Measurements from ENCODE around the gene CCDC6.
"Not testable (repeated sequence)": the region's sequence is repeated elsewhere in the genome, so short reads cannot be mapped to it uniquely, and the experiment has no call there.

Gene CCDC6

DNA sequence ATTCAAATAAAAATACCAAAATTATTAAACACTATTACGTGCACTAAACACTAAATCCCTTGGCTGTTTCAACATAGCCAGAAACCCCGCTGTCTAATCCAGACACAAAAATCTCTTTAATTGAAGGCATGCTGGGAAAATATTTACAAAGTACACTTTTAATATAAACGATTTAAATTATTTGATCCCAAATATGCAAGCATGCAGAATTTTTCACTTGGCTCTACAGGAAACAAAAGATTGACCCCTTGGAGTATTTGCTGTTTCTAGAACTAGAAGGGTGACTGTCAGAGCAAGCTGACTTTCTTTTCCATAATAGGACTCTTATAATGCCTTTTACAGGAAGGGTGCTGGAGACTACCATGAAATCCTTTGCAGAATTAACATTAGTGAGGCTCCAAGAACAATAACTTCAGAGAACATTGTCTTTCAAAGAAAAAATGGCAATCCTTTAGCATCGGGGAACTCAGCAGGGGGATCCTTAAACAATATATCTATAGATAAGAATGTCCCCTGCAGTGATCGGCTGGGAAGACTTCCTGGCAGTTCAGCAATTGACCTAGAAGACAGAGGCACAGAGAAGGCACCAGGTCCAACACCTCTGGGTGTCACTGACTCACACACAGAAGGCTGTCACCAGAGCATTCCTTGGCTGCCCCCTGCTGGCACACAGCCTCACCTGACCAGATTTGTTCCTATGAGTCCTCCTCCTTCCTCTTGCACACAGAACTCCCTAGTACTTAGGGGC lies 97.3 kb downstream of the CCDC6 start:
- peak; percentile 88 for DNase-seq (ENCODE audit: low spot score)

DNA sequence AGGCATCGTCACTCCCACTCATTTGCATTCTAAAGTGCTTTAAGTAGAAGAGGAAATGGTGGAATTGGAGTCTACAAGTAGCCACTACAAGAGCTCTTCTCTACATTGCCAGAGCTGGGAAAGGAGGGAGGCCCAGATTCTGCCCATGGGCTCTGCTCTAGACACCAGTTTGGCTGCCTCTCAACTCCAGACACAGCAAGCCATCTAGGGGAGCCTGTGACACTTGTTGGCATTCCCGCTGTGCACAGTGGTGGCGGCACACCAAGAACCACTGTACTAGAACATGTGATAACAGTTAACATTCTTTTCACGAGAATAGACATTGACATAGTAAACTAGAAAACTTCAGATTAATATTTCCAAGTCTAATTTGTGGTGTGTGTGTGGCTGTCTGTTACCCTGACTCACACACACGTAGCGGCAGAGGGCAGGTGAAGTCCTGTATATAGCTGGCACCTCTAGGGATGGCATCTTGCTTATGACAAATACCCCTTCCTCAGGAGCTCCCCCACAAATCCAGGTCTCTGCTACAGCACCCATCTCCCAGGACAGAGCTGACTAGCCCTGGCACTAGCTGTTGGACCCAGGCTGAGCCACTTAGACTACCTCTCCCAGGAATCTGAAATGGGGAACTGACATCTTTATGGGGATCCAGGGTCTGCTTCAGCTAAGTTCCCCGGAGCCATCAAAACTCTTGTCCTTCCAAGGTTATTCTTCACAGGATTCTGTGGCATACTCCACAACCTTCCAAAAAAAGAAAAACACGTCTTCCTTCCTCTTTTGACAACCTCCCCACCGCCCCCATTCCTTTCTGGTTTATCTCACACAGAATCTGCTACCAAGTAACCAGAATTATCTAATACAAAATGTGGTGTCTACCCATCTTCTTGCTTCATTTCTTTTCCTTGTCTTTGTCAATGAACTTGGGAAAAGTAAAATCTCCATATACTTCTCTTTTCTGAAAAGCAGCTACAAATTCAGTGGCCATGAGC lies 98.4 kb downstream of the CCDC6 start:
- no peak for DNase-seq (ENCODE audit: low spot score)

DNA sequence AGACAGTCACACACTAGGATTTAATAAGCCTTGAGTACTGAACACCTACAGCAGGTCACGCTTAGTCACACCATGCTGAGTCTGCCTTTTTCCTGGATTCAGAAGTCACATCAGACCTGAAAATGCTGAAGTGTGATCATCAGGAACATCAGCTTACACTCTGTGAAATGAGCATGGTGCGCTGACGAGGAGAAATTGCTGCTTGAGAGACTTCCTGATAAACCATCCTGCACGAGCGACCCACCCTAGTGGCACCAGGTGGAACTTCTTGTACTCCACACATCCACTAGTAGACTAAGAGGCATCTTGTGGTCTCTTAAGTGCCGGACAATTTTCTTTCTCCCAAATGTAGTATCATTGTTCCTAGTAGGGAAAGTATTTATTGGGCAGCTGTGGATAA lies 101.3 kb downstream of the CCDC6 start:
- DNase-seq (ENCODE audit: low spot score), result peak; percentile 83

DNA sequence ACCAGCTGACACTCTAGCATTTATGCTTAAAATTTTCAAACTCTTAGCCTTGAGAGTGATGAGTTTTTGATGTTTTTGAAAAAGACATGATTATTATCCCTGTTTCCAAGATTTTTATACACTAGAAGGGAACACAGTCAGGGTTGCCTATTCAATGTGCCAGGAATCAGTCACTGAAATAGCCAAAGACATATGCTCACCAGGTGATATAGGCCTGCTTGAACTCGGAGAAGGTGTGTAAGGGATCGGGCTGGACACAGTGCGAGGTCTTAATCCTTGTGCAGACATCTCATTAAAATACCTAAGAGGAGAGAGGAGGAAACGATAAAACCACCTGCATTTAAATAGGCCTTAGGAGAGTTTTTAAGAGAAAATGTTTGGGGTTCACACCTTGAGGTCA lies 102.1 kb downstream of the CCDC6 start:
- no peak for DNase-seq (ENCODE audit: low spot score)

DNA sequence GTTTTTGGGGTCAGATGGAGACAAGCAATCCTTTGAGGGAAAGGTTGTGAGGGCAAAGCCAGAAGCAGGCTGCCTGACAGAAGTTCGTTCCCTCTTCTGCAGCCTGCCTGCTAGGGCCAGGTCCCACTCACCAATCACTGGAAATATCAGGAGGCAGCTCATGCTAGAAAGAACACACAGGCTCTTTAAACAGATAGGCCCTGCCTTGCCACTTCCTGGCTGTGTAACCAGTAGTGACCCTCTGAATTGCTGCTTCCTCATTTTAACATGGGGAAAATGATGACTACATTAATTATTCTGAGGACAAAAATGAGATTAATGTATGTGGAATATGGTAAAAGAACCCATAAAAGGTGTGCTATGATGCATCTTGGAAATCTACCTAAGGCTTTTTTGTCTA lies 102.6 kb downstream of the CCDC6 start:
- DNase-seq (ENCODE audit: low spot score), result no peak

DNA sequence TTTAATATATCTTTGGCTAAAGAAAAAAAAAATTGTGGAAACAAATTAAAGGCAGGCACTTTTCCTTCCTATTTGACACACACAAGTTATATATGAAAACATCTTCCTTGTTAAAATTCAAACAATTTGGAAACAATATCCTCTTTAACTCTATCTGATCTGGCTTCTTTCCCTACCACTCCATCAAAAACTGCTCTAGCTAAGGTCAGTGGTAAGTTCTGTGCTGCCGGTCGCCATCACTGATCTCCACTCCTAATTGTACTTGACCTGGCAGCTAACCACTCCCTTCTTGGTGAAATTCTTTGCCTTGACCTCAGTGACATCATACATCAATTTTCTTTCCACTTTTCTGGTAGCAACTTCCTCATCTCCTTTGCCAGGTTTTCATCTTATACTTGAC lies 105.2 kb downstream of the CCDC6 start:
- DNase-seq (ENCODE audit: low spot score), result no peak

DNA sequence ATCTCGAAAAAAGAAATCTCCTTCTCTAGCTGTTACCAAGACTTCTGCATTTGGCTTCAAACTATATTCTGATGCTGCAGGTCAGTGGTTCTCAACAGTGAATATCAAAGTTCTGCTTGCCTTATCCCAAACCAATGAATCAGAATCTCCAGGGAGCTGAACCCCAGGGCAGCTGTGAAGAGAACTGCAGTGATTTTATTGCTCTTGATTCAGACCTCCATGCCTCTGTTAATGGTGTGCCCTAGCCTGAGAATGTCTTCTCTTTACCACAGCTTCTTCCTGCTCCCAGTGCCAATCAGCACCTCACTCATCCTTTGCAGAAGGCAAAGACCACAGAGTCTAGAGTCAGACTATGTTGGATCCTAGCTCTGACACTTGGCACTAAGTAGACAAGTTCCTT lies 106.9 kb downstream of the CCDC6 start:
- no peak for DNase-seq (ENCODE audit: low spot score)

DNA sequence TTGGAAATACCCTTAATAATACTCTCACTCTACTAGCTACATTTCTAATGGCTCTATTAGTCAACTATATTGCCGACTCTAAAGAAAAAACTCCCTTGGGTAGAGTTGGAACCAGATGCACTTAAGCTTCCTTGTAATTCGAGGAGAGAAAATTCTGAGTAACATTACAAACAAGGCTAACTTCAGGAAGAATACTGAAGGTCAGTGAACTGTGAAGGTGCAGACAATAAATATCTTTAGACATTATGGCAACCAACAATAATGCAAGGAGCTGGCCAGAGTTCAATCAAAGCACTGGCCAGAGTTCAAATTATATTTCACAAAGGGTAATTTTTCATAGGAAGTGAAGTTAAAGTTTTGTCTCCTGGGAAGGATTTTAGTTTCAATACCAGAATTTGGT lies 112.4 kb downstream of the CCDC6 start:
- DNase-seq (ENCODE audit: low spot score), result no peak

DNA sequence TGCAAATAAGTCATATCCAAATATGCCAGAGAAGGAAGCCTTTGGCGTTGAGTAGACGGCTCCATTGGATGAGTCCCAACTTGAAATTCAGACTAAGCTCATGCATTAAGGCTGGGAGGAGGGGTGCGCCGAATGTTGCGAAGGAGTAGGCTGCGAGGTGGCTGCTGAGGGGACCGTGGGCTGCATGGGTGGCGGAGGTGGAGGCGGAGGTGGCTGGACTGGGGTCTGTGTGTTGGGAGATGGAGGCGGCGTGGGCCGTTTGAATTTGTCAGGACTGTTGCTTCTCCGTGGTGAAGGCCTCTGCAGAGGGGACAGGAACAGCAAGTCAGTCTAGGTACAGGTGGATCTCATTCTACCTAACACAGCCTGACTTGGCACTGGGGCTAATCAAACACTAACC lies 113.5 kb downstream of the CCDC6 start:
- no peak for DNase-seq (ENCODE audit: low spot score)

DNA sequence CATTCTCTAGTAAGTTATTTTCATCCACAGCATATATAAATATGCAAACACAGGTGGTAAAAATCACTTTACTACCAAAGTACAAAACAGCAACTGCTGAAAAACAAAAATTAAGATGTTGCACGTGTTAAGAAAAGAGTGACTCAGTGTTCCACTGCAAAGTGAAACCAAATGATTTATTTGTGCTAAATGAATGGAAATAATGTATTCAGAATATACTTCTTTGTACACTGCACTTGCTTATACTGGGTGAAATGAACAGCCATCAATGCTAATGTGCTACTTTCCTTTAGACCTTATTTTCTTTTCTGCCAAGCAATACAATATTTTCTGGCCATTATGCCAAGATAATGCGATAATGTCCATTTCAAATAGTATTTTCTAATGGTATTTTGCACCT lies 114.8 kb downstream of the CCDC6 start:
- DNase-seq (ENCODE audit: low spot score), result no peak

DNA sequence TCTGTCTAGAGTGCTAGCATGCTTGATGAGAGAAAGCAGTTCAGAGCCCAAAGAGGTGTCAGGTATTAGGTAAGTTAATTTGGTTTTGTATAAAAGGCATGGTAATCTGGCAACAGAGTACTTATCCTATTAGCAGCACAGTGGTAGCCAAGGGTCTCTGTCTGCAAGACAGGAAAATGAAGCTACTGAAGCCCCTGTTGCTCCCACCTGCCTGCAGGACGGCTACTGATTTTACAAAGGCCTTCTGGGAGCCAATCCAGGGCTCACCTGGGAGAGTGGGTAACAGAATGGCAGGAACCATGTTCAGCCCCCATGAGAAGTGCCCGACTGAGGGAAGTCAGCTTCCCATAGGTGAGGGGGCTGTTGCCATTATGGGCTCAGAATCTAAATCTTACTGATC lies 116.3 kb downstream of the CCDC6 start:
- DNase-seq (ENCODE audit: low spot score), result not testable (repeated sequence)

DNA sequence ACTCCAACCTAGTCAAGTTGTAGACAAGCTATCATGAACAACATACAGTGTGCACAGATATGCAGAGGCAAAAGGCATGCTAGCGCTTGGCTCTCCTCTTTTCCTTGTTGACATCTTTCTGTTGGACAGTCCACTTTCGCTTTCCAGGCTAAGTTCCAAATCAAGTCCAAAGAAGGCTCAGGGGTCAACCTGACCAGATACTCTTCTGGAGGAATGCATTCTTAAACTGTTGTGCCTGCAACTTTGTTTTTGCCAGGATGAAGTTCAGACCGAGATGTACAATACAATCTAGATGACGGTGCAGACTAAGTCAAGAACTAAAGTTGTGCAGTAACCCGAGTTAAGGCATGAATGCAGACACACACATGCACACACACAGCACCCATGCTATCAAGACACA lies 117.4 kb downstream of the CCDC6 start:
- not testable (repeated sequence) for DNase-seq (ENCODE audit: low spot score)

DNA sequence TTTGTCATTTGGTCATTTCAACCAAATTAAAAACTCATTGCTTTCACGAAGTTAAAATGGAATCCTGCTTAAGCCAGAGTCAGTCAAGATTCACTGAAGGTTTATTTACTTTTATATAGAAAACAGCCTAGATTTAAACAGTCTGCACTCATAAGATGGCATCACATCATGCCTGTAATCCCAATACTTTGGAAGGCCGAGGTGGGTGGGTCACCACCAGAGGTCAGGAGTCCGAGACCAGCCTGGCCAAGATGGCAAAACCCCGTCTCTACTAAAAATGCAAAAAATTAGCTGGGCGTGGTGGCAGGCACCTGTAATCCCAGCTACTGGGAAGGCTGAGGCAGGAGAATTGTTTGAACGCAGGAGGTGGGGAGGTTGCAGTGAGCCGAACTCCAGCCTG lies 119.3 kb downstream of the CCDC6 start:
- DNase-seq (ENCODE audit: low spot score), result not testable (repeated sequence)

DNA sequence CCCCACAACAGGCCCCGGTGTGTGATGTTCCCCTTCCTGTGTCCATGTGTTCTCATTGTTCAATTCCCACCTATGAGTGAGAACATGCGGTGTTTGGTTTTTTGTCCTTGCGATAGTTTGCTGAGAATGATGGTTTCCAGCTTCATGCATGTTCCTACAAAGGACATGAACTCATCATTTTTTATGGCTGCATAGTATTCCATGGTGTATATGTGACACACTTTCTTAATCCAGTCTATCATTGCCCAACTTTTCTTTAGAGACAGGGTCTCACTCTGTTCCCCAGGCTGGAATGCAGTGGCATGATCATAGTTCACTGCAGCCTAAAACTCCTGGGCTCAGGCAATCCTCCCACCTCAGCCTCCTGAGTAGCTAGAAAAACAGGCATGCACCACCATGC lies 120.9 kb downstream of the CCDC6 start:
- DNase-seq (ENCODE audit: low spot score), result not testable (repeated sequence)

DNA sequence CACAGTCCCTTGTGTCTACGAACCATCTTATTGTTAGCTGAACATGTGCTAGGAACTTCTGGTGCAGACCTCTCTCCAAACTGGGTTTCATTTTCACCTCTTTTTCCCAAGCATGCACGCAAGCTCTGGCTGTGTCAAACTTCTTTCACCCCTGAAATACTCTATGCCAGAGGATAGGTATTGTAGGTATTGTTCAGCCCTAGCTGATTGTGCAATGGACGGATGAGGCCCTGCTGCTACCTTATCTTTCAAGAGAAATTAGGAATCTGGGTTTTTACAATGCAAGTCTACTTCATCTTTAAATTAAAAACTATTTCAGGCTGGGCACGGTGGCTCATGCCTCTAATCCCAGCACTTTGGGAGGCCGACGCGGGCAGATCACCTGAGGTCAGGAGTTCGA lies 124.8 kb downstream of the CCDC6 start:
- no peak for DNase-seq (ENCODE audit: low spot score)

DNA sequence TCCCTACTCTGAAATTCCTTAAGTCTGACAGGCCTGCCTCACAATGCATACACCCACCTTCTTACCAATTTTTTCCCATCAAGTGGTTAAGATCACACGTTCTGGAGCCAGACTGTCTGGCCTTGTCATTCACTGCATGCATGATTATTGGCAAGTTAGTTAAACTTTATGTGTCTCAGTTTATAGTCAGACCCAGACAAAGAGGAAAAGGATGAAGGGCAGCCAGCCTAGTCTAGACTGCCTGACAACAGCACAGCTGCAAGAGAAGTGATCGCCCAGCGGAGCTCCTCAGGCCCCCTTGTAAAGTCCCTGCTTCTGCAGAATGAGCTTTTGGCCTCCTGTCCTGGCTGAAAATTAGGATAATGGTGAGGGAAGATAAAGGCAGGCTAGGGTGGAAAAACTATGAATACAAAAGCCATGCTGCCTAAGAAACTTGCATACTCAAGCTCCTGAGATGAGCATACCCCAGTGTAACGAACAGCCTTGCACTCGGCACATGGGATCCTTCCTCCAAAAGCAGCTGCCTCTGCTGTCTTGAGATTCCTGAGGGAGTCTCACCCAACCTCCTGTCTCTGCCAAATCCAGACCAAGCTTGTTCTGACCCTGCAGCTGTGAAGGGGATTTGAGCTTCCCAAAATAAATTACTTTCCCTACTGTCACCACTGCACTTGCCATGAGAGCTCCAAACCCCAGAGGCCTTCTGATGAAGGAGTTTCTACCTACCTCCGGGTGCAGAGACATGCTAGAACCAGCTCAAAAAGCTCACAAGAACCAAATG lies 126.4 kb downstream of the CCDC6 start:
- peak; percentile 56 for DNase-seq (ENCODE audit: low spot score)

DNA sequence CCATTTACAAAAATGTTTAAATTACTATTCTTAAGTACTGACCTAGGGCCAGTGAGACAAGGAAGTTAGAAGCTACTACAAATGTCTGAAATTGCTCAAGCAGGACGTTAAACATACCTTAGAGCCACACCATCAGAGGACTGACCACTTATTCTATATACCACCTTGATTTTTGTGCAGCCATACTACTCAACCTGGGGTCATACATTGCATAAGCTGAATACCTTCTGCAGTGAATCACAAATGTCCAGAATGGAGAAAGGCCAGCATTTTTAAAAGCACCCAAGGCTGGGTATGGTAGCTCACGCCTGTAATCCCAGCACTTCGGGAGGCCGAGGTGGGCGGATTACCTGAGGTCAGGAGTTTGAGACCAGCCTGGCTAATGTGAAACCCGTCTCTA lies 131.9 kb downstream of the CCDC6 start:
- DNase-seq (ENCODE audit: low spot score), result no peak

DNA sequence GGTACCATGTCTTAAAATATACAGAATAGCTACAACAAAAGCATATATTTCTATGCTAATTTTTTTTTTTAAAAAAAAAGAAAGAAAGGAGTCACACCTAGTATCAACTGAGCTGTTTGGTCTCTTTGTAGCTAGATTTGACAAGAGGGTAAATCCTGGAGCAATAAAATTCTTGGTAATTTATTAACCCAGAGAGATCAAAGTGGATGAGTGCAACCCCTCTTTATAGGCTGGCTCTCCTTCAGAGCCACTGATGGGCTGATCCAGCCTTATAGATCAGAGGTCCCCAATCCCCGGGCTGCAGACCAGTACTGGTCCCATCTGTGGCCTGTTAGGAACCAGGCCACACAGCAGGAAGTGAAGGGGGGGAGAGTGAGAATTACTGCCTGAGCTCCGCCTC lies 133.3 kb downstream of the CCDC6 start:
- no peak for DNase-seq (ENCODE audit: low spot score)

DNA sequence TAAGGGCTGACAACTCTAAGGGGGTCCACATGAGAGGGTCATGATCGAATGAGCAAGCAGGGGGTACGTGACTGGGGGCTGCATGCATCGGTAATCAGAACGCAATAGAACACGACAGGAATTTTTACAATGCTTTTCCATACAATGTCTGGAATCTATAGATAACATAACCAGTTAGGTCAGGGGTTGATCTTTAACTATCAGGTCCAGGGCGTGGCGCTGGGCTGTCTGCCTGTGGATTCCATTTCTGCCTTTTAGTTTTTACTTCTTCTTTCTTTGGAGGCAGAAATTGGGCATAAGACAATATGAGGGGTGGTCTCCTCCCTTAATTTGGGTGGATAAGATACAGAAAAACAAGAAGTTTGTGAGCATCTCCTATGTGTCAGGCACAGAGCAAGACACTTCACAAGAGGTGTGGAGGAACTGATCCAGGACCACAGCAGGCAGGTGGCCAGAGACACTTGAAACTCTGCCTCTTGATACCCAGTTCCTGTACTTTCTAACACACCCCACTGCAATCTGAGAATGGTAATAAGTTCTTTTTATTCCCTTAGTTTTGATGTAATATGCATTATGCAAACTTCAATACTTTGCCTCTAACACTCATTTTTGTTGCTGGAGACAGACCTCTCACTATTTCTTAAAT lies 135.1 kb downstream of the CCDC6 start:
- no peak for DNase-seq (ENCODE audit: low spot score)

DNA sequence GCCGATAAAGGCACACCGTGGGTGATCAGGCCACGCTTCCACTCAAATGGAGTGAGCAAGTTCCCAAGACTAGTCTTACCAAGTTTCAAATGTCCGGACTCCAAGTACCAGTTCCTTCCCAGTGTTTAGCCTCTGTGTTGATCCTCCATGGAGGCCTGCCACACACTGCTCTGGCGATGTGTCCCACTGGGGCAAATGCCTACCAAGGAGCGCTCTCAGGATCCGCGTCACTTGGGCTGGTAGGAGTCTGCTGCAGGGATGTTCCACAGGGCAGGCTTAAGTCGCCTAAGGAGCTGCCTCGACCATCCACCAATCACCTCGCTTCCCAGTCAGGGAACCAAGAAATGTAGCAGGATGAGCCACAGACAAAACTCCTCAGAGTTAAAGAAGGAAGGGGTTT lies 135.7 kb downstream of the CCDC6 start:
- DNase-seq (ENCODE audit: low spot score), result no peak

DNA sequence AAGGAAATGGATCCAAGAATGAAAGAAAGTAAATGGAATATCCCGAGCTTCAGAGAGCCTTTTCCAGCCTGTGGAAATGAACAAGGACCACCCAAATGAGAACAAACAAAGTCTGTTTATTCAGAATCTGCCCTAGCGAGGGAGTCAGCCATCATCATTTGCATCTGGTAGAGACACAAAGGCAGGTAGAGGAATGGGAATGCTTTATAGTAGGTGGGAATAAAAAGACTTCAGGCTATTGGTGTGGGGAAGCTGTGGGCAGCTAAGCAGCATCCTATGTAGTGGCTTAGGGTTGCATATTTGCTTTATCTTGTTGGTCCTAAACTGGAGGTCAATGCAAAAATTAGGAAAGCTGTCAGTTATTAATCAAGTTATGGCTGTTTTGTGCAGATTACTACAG lies 143.9 kb downstream of the CCDC6 start:
- DNase-seq (ENCODE audit: low spot score), result no peak

DNA sequence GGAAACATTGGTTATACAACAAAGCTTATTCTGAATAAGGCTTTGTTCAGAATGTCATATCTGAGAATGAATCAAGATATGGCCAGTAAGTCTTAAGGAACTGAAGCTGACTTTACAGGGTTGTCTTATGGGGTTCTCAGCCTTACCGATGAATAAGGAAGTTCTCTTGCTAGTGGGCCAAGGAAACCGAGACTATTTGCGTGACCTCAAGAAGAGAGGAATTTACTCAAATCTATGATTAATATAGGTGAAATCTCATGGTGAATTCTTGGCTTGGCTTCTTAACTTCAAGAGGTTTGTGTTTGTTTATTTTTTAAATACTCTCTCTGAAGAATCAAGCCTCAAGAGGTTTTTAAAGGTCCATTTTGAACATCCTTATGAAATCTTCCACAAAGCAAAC lies 148.4 kb downstream of the CCDC6 start:
- DNase-seq (ENCODE audit: low spot score), result no peak
